Thyroid gland (tissue), 4 donors: ENCODE data around the gene NIM1K. TPM values are rescaled to one million over a fixed set of nuclear protein-coding genes. Genes with fewer than 3 reads are reported as not detected.

Experiments used
- DNase-seq, 2 donors: peaks; one replicate each; pipeline ENCODE4 v3.0.0-alpha.2; 2019
- H3K27ac ChIP-seq, 3 donors: fragments of 200-600 bp; sonication (generic); 1 replicate in 2 of 3; 2 replicates in 1 of 3; pipeline ENCODE4 v1.5.1; 2016 to 2019; ENCODE audit warnings: mild to moderate bottlenecking in 1 of 3, moderate library complexity in 1 of 3
- H3K27me3 ChIP-seq: fragments of 200-600 bp; sonication (generic); one replicate; pipeline ENCODE4 v1.5.1; 2019
- H3K36me3 ChIP-seq, 2 donors: fragments of 200-600 bp; sonication (generic); one replicate each; pipeline ENCODE4 v1.5.1; 2016 to 2019
- H3K4me1 ChIP-seq, 2 donors: fragments of 200-600 bp; sonication (generic); one replicate each; pipeline ENCODE4 v1.5.1; 2017 to 2019
- H3K4me3 ChIP-seq, 3 donors: fragments of 200-600 bp; sonication (generic); replicated peaks in 1 of 3; 1 replicate in 2 of 3; 2 replicates in 1 of 3; pipeline ENCODE4 v1.5.1; 2016; ENCODE audit warnings: mild to moderate bottlenecking in 1 of 3
- H3K9me3 ChIP-seq: fragments of 200-600 bp; sonication (generic); one replicate; pipeline ENCODE4 v1.5.1; 2017
- CTCF ChIP-seq, 6 experiments: fragments of 200-600 bp in 3 of 6; fragments of 450-650 bp in 3 of 6; sonication (generic) in 3 of 6; IDR thresholded peaks; one replicate each; pipeline ENCODE4 v1.5.1; 2016 to 2019; ENCODE audit warnings: antibody characterized with exemption in 6 of 6, mild to moderate bottlenecking in 2 of 6, inconsistent platforms in 1 of 6, moderate library complexity in 1 of 6
- POLR2A ChIP-seq, 2 donors: fragments of 450-650 bp; IDR thresholded peaks; one replicate each; pipeline ENCODE4 v1.6.1; 2017; ENCODE audit warnings: antibody characterized with exemption in 2 of 2, mild to moderate bottlenecking in 2 of 2, moderate library complexity in 1 of 2
- WGBS, 2 donors: methylation state at CpG; one replicate each; pipeline ENCODE4 v1.1.5; 2017; 5-methylcytosine and 5-hydroxymethylcytosine counted together
- intact Hi-C: fragments of 100-400 bp; cut with DNase I; formaldehyde crosslinking; loops from one replicate; pipeline ENCODE4 v1.15.1; 2023
- total RNA-seq, 4 donors: library from RNA; depleted of rRNA; stranded (reverse); fragments of >200 nt; gene quantifications; one replicate each; pipeline ENCODE4 v1.2.3, GENCODE V29; 2016

Gene NIM1K
- total RNA-seq, 4 donors from 2014 or later: 0.40 to 2.1 (median 0.58) TPM

- 41 to 50% methylated on average over 13 of the region's 15 CpGs for WGBS, 2 donors
- TF ChIP-seq CTCF (IDR thresholded peaks at IDR 0.05) (no peak), POLR2A (IDR thresholded peaks at IDR 0.05) (no peak)
- no peaks in the 10 kb centered on the region for H3K27me3 ChIP-seq
- H3K4me3 ChIP-seq: no peak overlapping the region
- no peak overlapping the region for H3K27ac ChIP-seq
- DNase-seq: peak; percentile 77 to 83
- peaks cover 7 to 11% of the 10 kb centered on the region in 2 donors for H3K4me1 ChIP-seq
- H3K36me3 ChIP-seq: no peaks in the 10 kb centered on the region
- H3K9me3 ChIP-seq: no peaks in the 10 kb centered on the region
- intact Hi-C loops: no loop called here
Observed at GRCh38 chr5:43232943-43233833, 41.2 kb downstream of the NIM1K start.

- H3K4me3 ChIP-seq: no peak overlapping the region
- no peak for DNase-seq
- WGBS, 2 donors: 78 to 79% methylated on average over 3 of the region's 3 CpGs
Observed at GRCh38 chr5:43233946-43234345, 41.9 kb downstream of the NIM1K start.

GRCh38 chr5:43236653-43237355, 44.8 kb downstream of the NIM1K start:
- Histone ChIP-seq H3K27me3 (no peaks in the 10 kb centered on the region), H3K4me1 (peaks cover 7 to 11% of the 10 kb centered on the region in 2 donors), H3K4me3 (no peak overlapping the region), H3K36me3 (no peaks in the 10 kb centered on the region), H3K9me3 (no peaks in the 10 kb centered on the region), H3K27ac (no peak overlapping the region)
- TF ChIP-seq POLR2A (IDR thresholded peaks at IDR 0.05) (no peak), CTCF (IDR thresholded peaks at IDR 0.05) (no peak)
- 77 to 87% methylated on average over 5 of the region's 5 CpGs for WGBS, 2 donors
- no peak for DNase-seq
- intact Hi-C loops: no loop called here

More at GRCh38 chr5:43233946-43234345, 41.9 kb downstream of the NIM1K start:
- TF ChIP-seq CTCF (IDR thresholded peaks at IDR 0.05) (no peak), POLR2A (IDR thresholded peaks at IDR 0.05) (no peak)
- intact Hi-C loops: no loop called here
- H3K27me3 ChIP-seq: no peaks in the 10 kb centered on the region
- no peak overlapping the region for H3K27ac ChIP-seq
- peaks cover 7 to 11% of the 10 kb centered on the region in 2 donors for H3K4me1 ChIP-seq
- no peaks in the 10 kb centered on the region for H3K36me3 ChIP-seq
- H3K9me3 ChIP-seq: no peaks in the 10 kb centered on the region

GRCh38 chr5:43242196-43242595, 50.2 kb downstream of the NIM1K start:
- Histone ChIP-seq H3K9me3 (no peaks in the 10 kb centered on the region), H3K27ac (no peak overlapping the region), H3K36me3 (no peaks in the 10 kb centered on the region), H3K4me1 (no peaks in the 10 kb centered on the region), H3K27me3 (no peaks in the 10 kb centered on the region), H3K4me3 (no peak overlapping the region)
- no peak for TF ChIP-seq POLR2A (IDR thresholded peaks at IDR 0.05)
- no peak for TF ChIP-seq CTCF (IDR thresholded peaks at IDR 0.05)
- no peak for DNase-seq
- intact Hi-C loops: no loop called here
- 54 to 70% methylated on average over 1 of the region's 1 CpG for WGBS, 2 donors

GRCh38 chr5:43243270-43243669, 51.2 kb downstream of the NIM1K start:
- Histone ChIP-seq H3K9me3 (no peaks in the 10 kb centered on the region), H3K27ac (no peak overlapping the region), H3K27me3 (no peaks in the 10 kb centered on the region), H3K4me1 (no peaks in the 10 kb centered on the region), H3K4me3 (no peak overlapping the region), H3K36me3 (no peaks in the 10 kb centered on the region)
- TF ChIP-seq CTCF (IDR thresholded peaks at IDR 0.05): no peak
- TF ChIP-seq POLR2A (IDR thresholded peaks at IDR 0.05): no peak
- intact Hi-C loops: no loop called here
- DNase-seq: no peak
